ENCODE measurements around the gene SLC26A9.

SLC26A9 gene, protein sequence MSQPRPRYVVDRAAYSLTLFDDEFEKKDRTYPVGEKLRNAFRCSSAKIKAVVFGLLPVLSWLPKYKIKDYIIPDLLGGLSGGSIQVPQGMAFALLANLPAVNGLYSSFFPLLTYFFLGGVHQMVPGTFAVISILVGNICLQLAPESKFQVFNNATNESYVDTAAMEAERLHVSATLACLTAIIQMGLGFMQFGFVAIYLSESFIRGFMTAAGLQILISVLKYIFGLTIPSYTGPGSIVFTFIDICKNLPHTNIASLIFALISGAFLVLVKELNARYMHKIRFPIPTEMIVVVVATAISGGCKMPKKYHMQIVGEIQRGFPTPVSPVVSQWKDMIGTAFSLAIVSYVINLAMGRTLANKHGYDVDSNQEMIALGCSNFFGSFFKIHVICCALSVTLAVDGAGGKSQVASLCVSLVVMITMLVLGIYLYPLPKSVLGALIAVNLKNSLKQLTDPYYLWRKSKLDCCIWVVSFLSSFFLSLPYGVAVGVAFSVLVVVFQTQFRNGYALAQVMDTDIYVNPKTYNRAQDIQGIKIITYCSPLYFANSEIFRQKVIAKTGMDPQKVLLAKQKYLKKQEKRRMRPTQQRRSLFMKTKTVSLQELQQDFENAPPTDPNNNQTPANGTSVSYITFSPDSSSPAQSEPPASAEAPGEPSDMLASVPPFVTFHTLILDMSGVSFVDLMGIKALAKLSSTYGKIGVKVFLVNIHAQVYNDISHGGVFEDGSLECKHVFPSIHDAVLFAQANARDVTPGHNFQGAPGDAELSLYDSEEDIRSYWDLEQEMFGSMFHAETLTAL

GRCh38 chr1:205943245-205943644 lies at the start of gene SLC26A9:
SLC26A9 (minus strand) TSS chr1:205943456; CDS start chr1:205935820, 7,636 bp downstream.
- no peak for DNase-seq (ENCODE audit: low read depth in 2 of 2)

DNA sequence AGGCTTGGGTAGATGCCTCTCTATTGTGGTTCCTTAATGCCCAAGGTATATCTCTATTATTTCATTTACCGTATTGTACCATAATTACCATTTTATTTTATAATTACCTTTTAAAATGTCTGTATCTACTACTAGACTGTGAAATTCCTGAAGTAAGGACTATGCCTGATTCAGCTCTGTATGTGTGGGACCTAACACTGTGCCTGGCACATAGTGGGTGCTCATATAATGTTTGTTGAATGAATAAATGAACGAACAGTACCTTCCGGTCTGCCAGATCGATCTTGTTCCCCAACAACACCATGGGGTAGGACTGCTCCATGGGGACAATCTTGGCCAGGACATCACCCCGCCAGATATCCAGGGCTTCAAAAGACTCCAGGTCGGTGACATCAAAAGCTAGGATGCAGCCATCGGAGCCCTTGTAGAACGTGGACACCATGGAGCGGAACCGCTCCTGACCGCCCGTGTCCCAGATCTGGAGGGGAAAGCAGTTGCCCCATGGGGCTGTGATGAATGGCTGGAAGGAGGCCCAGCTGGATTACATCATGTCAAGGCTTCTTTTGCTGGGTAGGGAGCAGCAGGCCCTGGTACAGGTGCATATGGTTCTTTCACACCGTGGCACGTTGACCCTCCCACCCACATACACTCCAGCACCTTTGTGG lies 49.1 kb upstream of the SLC26A9 start:
- DNase-seq (ENCODE audit: low read depth in 2 of 2) = no peak

DNA sequence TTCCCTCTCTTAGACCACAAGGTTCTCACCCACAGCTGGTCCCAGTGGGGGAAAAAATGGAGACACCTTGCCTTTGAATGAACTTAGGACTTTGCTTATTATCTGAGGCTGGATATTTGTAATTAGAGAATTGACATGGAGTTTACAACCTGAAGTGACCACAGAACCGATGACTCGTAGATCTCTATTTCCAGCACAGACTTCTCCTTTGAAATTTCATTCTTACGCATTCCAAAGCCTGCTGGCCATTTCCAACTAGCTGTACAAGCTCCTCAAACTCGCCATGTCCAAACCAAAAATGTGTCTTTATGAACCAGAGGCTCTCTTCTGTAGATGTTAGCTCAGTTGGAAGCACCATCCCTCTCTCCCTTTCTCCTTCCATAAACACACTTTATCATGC lies 48.0 kb upstream of the SLC26A9 start:
- DNase-seq (ENCODE audit: low read depth in 2 of 2) = no peak

DNA sequence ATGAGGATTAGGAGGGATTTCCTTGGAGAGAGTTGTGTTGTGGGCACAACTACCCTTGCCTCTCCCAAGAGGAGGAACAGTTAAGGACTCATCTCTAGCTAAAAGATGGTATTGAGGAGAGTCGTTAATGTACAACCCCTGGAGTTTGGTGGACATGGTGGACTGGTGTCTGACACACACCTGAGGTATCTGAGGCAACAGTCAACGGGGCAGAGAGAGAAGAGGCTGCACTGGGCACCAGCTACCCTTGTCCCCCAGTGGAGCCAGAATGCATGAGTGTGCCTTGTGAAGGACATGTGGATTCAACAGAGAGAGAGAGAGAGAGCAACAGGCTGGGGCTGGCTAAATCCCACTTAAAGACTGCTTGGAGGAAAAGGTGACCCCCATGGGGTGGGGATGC lies 47.0 kb upstream of the SLC26A9 start:
- no peak for DNase-seq (ENCODE audit: low read depth in 2 of 2)

- no peak for DNase-seq (ENCODE audit: low read depth in 2 of 2)
These were observed 46.5 kb upstream of the SLC26A9 start for GRCh38 chr1:205989786-205990185.

DNA sequence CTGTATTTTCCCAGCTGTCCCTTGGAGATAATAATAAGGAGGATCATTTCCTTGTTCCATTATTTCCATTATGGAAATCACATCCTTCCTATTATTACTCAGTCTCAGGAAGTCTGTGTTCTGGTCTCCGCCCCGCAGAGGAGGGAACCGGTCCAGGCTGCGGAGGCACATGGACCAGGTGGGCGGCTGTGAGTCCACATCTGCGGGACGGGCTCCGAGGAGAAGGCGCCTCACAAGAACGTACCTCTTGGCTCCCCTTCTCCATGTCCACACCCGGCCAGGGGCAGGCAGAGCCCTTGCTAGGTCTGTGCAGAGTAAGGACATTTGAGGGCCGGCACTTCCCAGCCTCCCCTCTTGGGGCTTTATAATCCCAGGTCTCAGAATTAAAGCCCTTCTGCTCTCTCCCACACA lies 45.3 kb upstream of the SLC26A9 start:
- DNase-seq (ENCODE audit: low read depth in 2 of 2) = no peak

DNA sequence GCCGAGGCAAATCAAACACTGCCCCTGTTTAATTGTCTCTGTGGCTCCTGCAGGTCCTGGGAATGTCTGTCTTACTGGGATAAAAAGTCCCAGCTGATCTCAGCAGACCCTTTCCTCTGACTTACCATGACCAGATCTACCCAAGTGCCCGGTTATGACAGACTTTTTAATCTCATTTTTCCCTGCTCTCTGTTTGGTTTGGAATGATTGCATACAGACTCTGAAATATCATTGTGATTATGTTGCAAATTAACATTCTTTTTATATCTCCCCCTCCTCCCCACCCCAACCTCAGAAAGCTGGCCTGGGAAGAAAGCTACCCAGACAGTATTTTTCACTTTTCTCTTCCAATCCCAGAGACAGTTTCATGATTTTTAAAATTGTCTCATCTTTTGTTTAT lies 43.6 kb upstream of the SLC26A9 start:
- DNase-seq (ENCODE audit: low read depth in 2 of 2) = no peak

- no peak for DNase-seq (ENCODE audit: low read depth in 2 of 2)
These were observed 43.0 kb upstream of the SLC26A9 start for GRCh38 chr1:205986292-205986691.

- DNase-seq (ENCODE audit: low read depth in 2 of 2) = no peak
These were observed 42.2 kb upstream of the SLC26A9 start for GRCh38 chr1:205985330-205986005.

- DNase-seq (ENCODE audit: low read depth in 2 of 2) = no peak
These were observed 40.9 kb upstream of the SLC26A9 start for GRCh38 chr1:205983925-205984725.

DNA sequence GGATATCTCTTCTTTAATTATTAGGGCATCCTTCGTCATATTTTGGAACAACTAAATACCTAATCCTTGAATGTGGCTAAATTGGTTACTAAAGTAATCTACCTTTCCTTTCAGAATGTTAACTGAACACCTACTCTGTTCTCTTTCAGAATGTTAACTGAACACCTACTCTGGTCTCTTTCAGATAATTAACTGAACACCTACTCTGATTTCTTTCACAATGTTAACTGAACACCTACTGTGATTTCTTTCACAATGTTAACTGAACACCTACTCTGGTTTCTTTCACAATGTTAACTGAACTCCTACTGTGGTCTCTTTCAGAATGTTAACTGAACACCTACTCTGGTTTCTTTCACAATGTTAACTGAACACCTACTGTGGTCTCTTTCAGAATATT lies 38.0 kb upstream of the SLC26A9 start:
- DNase-seq (ENCODE audit: low read depth in 2 of 2) = no peak

- DNase-seq (ENCODE audit: low read depth in 2 of 2) = no peak
These were observed 37.1 kb upstream of the SLC26A9 start for GRCh38 chr1:205980237-205980870.

DNA sequence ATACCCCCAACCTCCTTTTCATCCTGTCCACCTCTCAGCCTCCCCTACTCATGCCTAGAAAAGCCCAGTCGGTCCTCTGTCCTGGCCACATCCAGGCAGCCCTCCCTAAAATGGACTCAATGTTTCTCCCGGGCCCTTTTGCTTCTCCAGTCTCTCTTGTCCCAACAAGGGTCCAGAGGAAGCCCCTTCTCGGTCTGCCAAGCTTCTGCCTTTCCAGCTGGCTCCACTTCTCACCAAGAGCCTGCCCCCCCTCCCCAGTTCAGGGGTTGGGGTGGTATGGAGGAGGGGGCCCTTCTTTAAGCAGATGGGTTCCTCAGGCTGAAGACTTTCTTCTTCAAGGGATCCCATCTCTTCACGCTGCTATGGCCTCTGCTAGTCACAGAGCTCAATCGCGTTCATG lies 36.0 kb upstream of the SLC26A9 start:
- DNase-seq (ENCODE audit: low read depth in 2 of 2) = no peak

GRCh38 chr1:205978676-205979075 lies 35.4 kb upstream of the SLC26A9 start:
- DNase-seq (ENCODE audit: low read depth in 2 of 2) = no peak

- peak; percentile 42 to 66 for DNase-seq (ENCODE audit: low read depth in 2 of 2)
These were observed 34.3 kb upstream of the SLC26A9 start for GRCh38 chr1:205977402-205978014.

DNA sequence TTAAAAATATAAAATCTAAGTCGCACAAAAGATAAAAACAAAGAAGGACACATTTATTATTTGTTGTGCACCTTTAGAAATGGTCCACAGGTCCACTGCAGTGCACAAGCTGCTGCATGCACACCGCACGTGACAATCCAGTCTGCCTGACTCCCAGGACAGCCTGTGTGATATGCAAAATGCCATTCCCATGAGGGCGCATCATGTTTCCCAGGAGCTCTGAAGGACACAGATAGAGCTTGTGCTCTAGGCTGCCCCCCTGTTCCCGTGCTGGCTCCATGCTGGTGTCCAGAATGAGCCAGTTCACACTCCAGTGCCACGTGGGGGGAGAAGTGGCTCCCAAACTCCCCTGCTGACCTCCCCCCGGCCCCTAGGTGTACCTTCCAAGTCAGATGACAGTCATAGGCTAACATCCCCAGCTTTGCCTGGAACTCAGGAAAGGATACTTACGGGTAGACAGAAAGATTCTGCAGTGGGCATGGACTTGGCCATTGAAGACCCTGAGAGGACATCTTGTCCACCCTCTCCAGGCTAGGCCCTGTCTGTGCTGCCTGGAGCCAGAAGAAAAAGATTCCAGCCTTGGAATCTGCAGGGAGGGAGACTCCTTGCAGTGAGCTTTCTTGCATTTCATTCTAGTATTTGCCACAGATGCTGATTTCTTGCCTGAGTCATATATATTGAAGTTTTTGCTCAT lies 33.6 kb upstream of the SLC26A9 start:
- no peak for DNase-seq (ENCODE audit: low read depth in 2 of 2)

DNA sequence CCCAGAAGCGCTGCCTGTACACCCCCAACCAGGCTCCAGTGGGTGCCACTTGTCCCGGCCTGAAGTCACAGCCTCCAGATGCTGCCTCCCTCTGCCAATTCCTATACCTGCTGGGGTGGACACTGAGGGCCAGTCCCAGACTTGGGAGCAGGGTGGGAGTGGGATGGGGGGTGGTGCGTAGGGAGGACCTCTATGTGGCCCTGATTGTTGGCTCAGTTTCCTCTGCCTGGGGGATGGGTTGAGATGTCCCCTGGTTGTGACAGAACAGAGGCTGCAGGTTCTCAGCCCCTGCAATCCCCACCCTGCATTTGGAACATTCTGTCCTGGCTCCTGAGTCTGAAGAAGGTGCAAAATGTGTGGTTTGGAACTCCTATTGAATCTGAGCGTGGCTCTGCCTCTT lies 32.8 kb upstream of the SLC26A9 start:
- no peak for DNase-seq (ENCODE audit: low read depth in 2 of 2)

- DNase-seq (ENCODE audit: low read depth in 2 of 2) = no peak
These were observed 32.2 kb upstream of the SLC26A9 start for GRCh38 chr1:205975387-205975998.

DNA sequence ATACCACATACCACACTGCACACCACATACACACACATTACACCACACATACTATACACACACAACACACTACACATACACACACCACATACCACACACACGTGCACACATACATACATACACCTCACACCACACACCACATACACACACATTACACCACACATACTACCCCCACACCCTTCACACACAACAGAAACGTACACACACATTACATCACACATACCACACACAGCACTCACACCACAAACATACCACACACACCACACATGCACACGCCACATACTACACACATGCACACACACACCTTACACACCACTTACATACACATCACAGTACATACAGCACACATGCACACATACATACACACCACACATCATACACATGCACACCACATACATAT lies 31.5 kb upstream of the SLC26A9 start:
- no peak for DNase-seq (ENCODE audit: low read depth in 2 of 2)

Measured in stimulated activated CD8-positive, alpha-beta memory T cell treated with anti-CD3 and anti-CD28 coated beads, Interleukin-7, amount 100 ng/mL, for 1 hour (primary cell).